GM19023 (cell line): ENCODE results near the gene CIRBP.

Experiments used
- ATAC-seq: cut with Tn5 transposase; IDR thresholded peaks from one replicate; pipeline ENCODE4 v1.9.1; 2021; ENCODE audit warnings: mild to moderate bottlenecking, moderate library complexity; ENCODE audit not compliant: unreplicated experiment

CIRBP gene

DNA sequence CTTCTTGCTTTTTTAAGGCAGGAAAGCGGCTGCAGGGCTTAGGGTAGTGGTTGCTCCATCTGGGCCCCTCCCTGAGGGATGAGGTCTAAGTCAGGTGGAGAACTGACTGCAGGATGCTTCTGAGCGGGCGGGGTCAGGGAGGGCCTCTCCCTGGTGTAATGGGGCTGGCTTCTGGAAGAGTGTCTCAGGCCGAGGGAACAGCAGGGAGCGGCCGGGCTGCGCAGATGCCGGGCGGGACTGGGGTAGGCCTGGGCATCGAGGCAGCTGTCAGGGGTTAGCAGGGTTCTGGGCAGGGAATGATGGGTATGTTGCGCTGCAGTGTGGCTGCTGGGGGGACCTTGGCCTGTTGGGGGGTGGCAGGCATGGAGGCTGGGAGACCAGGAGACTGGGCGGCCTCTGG, 8.9 kb downstream of the CIRBP start:
- ATAC-seq: no peak

DNA sequence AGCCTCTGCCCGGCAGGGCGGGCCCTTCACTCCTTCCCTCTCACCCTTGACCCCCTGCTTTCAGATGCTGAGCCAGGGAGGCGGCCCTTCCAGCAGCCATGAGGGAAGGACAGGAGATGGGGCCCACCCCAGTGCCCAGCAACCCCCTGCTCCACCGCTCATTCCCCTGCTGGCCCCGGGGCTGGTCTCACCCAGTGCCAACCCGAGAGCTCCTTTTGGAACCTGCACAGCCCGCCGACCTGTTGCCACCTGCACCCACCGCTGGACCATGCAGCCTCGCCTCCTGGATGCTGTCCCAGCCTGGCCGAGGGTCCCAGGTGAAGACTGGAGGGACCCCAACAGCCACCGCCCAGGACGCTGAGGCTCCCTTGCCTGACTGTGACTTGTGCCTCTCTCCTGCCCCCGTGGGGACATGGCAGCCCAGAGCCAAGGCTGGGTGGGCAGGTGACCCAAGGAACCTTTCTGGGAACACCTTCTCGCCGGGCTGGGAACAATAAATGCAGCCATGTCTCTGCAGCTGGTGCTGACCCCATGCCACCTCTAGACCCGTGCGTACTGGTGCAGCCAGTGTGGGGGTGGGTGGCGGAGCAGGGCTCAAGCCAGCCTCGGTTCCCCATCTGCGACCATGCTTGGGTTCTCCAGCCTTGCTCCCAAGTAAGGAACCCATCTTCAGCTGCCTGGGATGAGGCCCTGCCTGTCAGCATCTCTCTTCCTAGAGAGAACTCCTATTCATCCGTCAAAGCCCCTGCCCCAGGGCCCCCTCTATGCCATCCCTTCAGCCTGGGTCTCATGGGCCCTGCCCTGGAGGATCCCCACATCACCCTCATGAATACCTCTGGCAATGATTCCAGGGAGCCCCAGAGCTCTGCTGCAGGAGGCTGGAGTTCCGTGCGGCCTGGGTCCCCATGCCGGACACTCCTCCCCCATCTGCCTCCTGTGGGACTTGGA, 9.9 kb downstream of the CIRBP start:
- ATAC-seq: no peak

DNA sequence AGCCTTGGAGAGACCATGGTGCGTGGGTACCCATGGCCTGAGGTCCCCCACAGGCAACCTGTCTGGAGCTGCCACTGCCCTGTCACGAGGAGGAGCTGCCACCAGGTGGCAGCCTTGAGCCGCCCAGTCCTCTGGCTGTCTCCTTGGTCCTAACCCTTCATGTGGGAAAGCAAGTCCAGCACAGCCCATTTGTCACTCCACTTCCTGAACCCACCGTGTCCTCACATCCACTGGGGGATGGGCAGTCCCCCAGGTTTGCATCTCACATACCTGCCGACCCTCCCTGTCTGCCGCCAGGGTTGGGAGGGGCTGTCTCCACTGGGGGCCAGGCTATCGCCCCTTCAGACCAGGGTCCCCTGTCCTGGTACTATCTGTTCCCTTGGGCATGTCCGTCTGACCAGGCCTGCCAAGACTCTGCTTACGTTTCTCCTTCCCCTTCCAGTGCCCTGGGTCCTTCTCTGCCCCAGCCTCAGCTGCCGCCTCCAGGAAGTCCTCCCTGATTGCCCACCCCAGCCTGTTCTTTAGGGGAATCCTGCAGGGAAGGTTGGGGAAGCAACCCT, 10.7 kb downstream of the CIRBP start:
- no peak for ATAC-seq

DNA sequence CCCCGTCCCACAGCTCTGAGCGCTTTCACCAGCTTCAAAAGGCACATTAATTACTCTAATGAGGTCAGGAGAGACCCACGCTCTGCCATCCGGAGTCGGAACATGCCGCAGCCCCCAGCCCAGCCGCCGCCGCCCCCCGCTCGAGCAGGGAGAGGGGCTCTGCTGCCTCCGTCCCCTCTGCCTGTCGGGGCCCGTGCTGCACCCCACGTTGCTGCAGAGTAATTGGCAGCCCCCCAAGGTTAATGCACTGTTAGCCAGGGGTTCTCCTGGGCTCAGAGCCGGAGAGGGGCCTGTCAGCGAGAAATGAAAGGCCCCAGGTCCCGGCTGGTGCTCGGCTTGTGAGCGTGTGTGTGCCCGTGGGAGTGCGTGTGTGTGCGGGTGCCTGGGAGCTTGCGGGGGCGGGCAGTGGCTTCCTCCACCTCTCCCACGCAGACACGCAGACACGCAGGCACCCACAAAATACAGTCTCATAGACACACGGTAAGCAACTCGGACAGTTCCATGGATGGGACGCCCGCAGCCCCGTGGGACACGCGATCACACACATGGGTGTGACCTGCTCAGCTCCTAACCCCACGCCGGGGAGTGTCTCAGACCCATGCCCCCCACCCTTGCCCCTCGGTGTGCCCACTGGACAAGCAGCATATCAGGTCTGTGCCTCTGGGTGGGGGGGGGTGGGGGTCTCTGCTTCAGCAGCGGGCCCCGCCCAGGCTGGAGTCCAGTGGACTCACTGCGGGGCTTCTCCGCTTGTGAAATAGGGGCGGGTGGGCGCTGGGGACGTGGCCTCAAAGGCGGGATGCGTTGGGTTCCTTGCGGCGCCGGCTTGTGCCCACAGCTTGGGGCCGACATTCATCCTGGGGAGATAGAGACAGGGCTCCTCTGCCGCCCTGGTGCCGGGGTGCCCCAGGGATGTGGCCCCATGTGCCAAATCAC, 11.8 kb downstream of the CIRBP start:
- ATAC-seq: no peak

DNA sequence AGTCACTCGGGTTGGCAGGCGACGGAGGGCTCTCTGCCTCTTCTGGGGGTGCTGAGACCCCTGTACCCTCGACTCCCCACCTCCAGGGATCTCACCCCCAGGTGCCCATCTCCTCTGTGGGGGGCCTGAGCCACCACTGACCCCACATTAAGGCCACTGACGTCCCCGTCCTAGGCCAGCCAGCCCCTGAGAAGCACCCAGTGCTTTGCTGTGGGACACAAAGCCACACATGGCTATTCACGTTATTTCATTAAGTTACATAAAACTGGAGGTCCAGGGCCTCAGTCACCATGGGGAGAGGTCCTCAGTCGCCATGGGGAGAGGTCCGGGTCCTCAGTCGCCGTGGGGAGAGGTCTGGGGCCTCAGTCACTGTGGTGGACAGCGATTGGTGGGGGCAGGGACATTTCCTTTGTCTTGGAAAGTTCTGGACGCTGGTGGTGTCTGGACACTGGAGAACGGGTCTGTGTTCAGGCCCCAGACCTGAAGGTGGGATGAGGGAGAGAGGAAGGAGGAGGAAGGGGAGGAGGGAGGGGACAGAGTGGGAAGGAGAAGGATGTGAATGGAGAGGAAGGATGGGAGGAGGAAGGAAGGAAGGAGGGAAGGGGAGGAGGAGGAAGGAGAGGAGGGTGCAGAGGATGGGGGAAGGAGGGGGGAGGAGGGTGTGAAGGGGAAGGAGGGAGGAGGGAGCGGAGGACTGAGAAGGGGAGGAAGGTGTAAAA, 12.6 kb downstream of the CIRBP start:
- no peak for ATAC-seq

DNA sequence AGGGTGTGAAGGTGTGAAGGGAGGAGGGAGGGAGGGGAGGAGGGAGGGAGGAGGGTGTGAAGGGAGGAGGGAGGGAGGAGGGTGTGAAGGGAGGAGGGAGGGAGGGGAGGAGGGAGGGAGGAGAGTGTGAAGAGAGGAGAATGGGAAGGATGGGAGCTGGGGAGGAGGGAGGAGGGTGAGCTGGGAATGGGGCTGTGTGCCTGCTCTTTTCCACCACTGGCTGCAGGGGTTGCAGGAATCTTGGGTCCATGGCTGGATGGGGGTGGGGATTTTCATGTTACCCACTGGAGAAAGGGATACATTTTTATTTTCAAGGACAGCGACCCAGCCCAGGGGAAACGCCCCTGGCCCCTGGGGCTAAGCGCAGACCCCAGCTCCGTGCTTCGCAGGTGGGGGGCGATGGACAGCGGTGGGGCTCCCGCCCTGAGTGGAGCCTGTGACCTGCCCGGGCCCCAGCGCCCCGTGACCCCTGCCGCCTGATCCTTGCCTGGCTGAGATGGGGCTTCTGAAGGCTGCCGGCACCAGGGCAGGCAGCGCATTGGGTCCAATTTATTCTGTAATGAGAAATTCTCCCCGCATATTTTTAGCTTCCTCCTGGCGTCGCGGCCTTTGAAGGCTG, 13.6 kb downstream of the CIRBP start:
- no peak for ATAC-seq

DNA sequence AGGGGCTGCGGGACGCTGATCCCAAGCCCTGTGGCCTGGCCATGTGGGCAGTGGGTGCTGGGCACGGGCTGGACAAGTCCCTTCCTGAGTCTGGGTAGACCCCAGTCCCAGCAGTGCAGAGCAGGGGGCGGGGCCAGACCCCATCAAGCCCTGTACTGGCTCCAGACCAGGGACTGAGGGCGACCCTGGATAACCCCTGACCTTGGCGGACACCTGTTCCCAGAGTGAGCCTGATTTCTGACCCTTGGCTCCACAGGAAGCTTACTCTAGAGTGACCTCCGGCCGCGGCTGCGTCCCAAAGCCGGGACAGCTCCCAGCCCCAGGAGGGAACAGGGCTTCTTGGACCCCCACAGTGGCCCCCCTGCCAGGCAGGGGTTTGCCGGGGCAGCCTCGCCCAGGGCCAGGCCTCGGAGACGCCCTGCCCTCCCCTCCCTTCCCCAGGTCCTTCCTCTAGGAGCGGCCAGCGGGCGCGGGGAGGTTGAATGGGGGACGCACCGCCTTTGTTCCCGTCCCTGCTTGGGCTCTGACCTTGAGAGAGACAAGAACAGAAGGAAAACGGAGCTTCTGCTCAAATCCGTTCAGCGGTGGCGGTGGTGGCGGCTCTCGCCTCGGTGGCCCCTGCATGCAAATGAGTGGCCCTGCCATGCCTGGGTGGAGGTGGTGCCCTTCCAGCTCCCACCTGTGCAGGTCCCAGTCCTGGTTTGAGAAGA, 14.2 kb downstream of the CIRBP start:
- ATAC-seq: no peak

DNA sequence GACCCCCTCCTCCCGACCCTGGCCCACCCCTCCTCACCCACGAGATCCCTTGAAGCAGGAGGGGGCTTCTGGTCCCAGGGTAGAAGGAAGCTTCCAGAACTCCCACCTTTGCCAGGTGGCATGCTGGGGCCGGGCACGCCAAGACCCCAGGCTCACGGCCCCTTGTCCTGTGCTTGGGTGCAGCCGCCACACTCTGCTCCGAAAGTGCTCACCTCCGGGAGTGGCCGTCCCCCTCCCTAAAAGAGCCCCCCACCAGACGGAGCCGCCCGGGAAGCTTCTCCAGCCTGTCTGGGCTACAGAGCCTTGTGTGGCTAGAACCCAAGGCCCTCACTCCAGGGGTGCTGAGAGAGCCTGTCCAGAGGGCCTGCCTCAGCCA, 14.8 kb downstream of the CIRBP start:
- no peak for ATAC-seq

DNA sequence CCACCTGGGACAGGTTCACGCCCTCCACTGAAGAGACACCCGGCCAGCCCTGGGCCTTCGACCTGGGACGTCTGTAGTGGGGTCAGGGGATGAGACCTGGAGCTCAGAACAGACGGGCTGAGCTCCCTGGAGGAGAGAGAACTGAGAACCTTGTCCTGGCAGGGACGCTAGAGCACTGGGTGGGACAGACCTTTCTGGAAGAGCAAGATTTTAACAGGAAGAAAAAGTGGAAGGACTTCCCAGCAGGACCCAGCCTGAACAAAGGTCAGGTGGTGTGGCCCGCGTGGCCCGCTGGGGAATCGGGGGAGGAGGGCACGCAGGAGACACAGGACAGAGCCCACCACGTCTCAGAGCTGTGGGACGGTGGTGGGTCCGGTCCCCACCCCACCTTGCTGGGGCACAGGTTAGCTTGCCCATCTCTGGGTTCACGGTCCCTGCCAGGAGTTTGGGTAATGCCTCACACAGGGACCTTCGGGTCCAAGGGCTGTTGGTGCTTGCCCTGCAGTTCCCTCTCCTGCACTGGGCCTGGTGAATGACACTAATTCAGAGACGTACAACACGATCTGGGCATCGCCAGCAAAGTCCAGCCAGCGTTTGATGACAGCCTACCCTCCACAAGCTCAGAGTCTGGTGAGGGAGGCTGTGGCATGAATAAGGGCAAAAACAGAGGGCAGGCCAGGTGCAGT, 15.3 kb downstream of the CIRBP start:
- no peak for ATAC-seq

DNA sequence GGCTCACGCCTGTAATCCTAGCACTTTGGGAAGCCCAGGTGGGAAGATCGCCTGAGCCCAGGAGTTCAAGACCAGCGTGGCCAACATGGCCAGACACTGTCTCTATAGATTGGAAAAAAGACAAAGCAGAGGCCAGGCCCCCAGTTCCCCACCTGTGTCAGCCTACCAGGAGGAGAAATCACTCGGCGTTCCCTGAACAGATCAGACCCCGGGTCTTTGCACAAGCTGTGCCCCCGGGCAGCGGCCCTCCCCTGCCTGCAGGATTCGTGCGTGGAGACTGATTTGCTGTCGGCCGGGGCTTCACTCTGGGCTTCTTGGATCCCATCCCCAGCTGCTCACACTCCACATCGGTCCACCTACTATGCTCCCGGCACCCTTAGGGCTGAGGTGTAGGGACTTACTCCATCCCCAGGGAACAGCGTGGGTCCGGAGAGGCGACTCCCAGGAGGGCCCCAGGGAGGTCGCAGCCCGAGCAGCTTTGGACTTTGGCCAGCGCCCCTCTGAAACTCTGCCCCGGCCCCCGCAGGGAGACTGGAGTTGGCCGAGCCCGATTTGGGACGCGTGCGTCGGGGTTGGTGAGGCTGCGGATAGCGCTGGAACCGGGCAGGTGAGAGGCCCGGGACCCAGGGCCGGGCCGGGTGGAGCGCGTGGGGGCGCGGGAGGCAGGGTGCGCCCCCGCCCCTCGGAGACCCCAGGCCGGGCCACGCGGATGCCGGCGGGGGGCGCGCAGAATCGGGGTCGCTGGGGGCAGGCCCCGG, 16.0 kb downstream of the CIRBP start:
- no peak for ATAC-seq

DNA sequence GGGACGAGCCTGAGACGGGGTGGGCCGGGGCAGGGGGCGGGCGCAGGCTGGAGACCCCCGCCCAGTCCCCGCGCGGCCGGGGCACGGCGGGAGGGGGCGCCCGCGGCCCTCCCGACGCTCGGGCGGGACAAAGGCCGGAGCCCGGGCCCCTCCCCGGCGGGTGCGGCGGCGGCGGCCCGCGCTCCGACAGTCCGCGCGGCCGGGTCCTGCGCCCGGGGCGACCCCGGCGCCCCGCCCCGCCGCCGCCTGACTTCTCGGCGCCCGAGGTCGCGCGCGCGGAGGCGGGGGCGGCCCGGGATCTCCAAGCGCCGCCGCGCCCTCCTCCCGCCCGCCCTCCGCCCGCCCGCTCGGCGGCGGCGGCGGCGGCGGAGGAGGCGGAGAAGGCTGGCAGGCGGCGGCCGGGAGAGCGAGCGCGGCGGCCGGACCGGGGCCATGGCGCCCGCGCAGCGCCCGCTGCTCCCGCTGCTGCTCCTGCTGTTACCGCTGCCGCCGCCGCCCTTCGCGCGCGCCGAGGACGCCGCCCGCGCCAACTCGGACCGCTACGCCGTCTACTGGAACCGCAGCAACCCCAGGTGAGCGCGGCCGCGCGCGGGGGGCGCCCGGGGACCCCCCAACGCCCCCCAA, 16.7 kb downstream of the CIRBP start, which contains the start of gene EFNA2:
TSS of gene EFNA2 (plus strand) at position 137 of the 624 bp plus-strand sequence. CDS start at position 433, 296 bp downstream.
- no peak for ATAC-seq

DNA sequence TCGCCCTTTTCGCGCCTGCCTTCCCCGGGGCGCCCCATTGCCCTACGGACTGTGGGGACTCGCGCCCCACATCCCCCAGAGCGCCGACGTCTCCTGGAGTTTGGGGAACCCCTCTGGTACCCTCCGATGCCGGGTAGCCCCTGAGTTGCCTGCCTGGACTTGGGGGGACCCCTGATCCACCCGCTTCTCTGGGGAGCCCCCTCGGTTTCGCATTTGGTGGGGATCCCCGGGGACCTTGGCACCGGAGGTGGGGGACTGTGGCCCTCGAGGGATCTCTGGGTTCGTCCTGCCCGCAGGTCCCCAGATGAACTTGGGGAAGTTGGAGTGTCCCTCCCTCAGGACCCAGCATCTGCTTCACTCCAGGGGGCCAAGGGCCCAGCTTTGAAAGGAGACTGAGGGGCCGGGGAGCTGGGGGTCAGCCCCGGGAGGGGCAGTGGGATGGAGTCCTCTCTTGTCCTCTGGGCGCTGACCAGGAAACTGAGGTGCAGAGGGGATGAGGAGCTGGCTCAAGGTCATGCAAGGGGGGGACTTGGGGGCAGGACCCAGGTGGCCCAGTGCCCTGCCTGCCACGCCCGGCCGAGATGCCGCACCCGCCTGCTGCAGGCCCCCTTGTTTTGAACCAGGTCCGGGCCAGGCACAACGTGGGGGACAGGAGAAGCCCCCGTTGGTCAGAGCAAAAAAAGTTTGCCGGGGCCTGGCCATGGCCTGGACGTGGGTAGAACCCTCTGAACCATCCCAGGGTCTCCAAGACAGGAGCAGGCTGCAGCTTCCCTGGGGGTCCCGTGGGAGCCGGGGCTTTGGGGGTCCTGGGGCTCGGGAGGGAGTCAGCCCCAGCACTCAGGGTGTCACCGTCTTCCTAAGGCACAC, 17.6 kb downstream of the CIRBP start:
- ATAC-seq: no peak

DNA sequence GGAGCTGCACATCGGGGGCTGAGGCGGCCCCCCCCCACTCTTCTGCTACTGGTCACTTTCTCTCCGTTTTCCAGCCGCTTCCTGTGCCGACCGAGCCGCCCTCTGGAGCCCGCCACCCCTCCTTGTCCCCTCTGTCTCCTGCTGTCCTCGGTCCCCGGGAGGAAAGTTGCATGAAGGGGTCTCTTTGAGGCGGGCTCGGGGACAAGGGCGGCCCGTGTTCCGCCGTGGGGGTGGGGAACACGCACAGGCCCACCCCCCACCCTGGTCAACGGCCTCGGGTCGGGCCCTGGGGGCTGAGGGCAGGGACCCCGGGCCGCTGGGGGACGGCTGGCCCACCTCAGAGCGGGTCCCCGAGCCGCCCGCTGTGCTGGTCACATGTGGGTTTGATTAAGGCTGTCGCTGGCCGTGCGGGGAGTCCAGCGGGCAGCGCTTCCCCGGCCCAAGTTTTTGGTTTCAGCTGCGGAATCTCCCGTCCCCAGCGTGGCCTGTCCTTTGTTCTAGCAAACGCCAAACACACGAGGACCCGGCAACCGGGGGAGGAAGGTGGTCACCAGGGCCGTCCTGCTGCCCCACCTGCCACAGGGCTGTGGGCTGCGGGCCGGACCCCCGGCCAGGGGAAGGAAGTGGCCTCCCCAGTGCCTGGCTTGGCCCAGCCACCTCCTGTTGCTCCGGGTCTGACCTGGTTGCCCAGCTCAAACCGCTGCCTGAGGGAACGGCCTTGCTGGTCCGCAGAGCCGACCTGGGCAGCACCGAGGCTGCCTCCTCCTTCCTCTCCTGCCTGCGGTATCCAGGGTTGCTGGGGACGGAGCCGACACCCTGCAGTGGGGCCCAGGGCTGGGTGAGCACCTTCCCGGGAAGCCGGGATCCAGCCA, 18.5 kb downstream of the CIRBP start:
- ATAC-seq: no peak

DNA sequence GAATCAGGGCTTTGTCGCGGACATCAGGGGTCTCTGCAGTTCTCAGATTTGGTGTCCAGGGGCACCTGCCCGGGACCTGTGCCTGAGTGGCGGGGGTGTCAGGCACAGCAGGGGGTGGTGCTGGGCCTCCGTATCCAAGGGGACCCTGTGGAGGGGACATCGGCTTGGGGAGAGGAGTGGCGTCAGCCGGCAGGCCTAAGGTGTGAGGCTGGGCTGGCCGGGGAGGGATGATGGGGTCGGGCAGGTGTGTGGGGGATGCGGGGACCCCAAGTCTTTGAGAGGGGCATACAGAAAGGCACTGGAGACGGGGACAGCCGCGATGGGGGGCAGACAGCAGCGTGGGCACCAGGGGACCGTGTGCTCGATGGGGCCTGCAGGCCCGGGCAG, 19.1 kb downstream of the CIRBP start:
- no peak for ATAC-seq

DNA sequence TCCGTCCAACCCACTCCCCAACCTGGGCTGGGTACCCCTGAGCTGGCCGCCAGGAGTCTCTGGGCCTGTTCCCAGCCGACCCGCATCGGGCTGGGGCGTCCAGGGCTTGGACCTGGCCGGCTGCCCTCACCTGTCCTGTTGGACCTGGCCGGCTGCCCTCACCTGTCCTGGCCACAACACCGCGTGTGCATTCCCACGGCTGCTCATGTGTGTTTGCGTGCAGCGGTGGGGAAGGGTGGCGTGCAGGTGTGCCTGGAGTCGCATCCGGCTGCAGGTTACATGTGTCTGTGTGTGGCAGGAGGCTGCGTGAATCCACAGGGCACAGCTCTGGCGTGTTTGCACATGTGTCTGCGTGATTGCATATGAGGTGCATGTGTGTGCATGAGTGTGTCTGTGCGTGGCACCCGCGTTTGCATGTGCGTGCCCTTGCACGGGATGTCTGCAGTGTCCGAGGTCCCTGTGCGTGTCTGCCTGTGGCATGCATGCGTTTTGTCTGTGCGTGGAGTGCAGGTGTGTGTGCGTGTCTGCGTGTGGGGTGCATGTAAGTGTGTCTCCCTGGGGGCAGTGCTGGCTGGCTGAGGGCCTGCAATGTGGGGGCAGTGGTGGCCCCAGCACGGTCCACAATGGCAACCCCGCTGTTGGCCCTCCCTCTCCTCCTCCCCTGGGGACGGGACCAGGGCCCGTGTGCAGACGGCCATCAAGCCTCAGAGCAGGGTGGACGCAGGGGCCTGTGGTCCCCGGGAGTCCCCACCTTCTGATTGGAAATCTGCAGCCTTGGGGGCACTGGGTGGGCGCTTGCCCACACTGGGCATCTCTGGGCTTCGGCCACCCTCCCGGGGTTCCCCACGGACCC, 19.9 kb downstream of the CIRBP start:
- ATAC-seq: no peak
